SK-N-SH treated with all-trans-retinoic acid at 6 μM for 48 hours (cell line): Measurements from ENCODE around the gene CTNNBL1.
"Not testable (repeated sequence)": the region's sequence is repeated elsewhere in the genome, so short reads cannot be mapped to it uniquely, and the experiment has no call there.

ENCODE experiments used
- ATAC-seq: fragments of 200-7000 bp; cut with Tn5 transposase; 3 replicates; pipeline ENCODE4 v1.9.1; 2020; ENCODE audit warnings: mild to moderate bottlenecking, moderate library complexity
- ARNTL ChIP-seq: fragments of 450-650 bp; formaldehyde crosslinking; IDR thresholded peaks from 2 replicates; pipeline ENCODE4 v1.5.0; 2020; ENCODE audit warnings: low read depth, mild to moderate bottlenecking, moderate library complexity, borderline replicate concordance
- CSDC2 ChIP-seq: fragments of 250-450 bp; sonication (Bioruptor Pico); IDR thresholded peaks from 2 replicates; pipeline ENCODE4 v1.5.0; 2020; ENCODE audit warnings: mild to moderate bottlenecking, moderate library complexity
- ESRRG ChIP-seq: fragments of 250-450 bp; sonication (Bioruptor Pico); IDR thresholded peaks from 2 replicates; pipeline ENCODE4 v1.6.1; 2021; ENCODE audit warnings: mild to moderate bottlenecking
- ISL1 ChIP-seq: fragments of 250-450 bp; sonication (Bioruptor Pico); IDR thresholded peaks from 2 replicates; pipeline ENCODE4 v2.1.2; 2022; ENCODE audit warnings: mild to moderate bottlenecking, moderate library complexity
- OSR1 ChIP-seq: fragments of 250-450 bp; sonication (Bioruptor Pico); IDR thresholded peaks from 2 replicates; pipeline ENCODE4 v1.8.0; 2022; ENCODE audit warnings: moderate library complexity, mild to moderate bottlenecking, inconsistent platforms
- PPARA ChIP-seq: fragments of 250-450 bp; sonication (Bioruptor Pico); IDR thresholded peaks from 2 replicates; pipeline ENCODE4 v1.5.0; 2020; ENCODE audit warnings: mild to moderate bottlenecking, borderline replicate concordance
- RARB ChIP-seq: fragments of 250-450 bp; sonication (Bioruptor Pico); IDR thresholded peaks from 2 replicates; pipeline ENCODE4 v1.8.0; 2021; ENCODE audit warnings: mild to moderate bottlenecking, moderate library complexity
- SNAI2 ChIP-seq: fragments of 250-450 bp; sonication (Bioruptor Pico); IDR thresholded peaks from 2 replicates; pipeline ENCODE4 v1.5.0; 2020; ENCODE audit warnings: mild to moderate bottlenecking, moderate library complexity
- TCF4 ChIP-seq: fragments of 250-450 bp; sonication (Bioruptor Pico); IDR thresholded peaks from 2 replicates; pipeline ENCODE4 v1.8.0; 2021; ENCODE audit warnings: mild to moderate bottlenecking, moderate library complexity, borderline replicate concordance
- TOX ChIP-seq: fragments of 250-450 bp; sonication (Bioruptor Pico); IDR thresholded peaks from 2 replicates; pipeline ENCODE4 v1.8.0; 2021; ENCODE audit warnings: mild to moderate bottlenecking, moderate library complexity, borderline replicate concordance
- ZC3H10 ChIP-seq: fragments of 250-450 bp; sonication (Bioruptor Pico); IDR thresholded peaks from 2 replicates; pipeline ENCODE4 v1.5.1; 2021; ENCODE audit warnings: mild to moderate bottlenecking, moderate library complexity
- ZFP3 ChIP-seq: fragments of 250-450 bp; sonication (Bioruptor Pico); IDR thresholded peaks from 2 replicates; pipeline ENCODE4 v1.5.0; 2020; ENCODE audit warnings: mild to moderate bottlenecking, moderate library complexity
- ZFP30 ChIP-seq: fragments of 450-650 bp; formaldehyde crosslinking; IDR thresholded peaks from 2 replicates; pipeline ENCODE4 v1.5.0; 2022; ENCODE audit warnings: mild to moderate bottlenecking, moderate library complexity
- ZNF565 ChIP-seq: fragments of 450-650 bp; formaldehyde crosslinking; conservative IDR thresholded peaks from 2 replicates; pipeline ENCODE4 v1.5.0; 2020; ENCODE audit warnings: low read depth, mild to moderate bottlenecking, moderate library complexity
- ZNF70 ChIP-seq: fragments of 450-650 bp; formaldehyde crosslinking; IDR thresholded peaks from 2 replicates; pipeline ENCODE4 v1.5.0; 2020; ENCODE audit warnings: mild to moderate bottlenecking, moderate library complexity
- ZNF8 ChIP-seq: fragments of 450-650 bp; formaldehyde crosslinking; IDR thresholded peaks from 2 replicates; pipeline ENCODE4 v1.5.0; 2020; ENCODE audit warnings: mild to moderate bottlenecking, moderate library complexity
- TF ChIP-seq, protein P1 (sequence below): fragments of 250-450 bp; sonication (Bioruptor Pico); IDR thresholded peaks from 2 replicates; pipeline ENCODE4 v1.5.0; 2020; ENCODE audit warnings: mild to moderate bottlenecking, moderate library complexity
- TF ChIP-seq, protein P2 (sequence below): fragments of 250-450 bp; sonication (Bioruptor Pico); IDR thresholded peaks from 2 replicates; pipeline ENCODE4 v1.8.0; 2020; ENCODE audit warnings: mild to moderate bottlenecking, moderate library complexity, borderline replicate concordance
- TF ChIP-seq, protein P3 (sequence below): fragments of 250-450 bp; sonication (Bioruptor Pico); IDR thresholded peaks from 2 replicates; pipeline ENCODE4 v1.8.0; 2021; ENCODE audit warnings: low read depth, mild to moderate bottlenecking, moderate library complexity, borderline replicate concordance

Gene CTNNBL1

DNA sequence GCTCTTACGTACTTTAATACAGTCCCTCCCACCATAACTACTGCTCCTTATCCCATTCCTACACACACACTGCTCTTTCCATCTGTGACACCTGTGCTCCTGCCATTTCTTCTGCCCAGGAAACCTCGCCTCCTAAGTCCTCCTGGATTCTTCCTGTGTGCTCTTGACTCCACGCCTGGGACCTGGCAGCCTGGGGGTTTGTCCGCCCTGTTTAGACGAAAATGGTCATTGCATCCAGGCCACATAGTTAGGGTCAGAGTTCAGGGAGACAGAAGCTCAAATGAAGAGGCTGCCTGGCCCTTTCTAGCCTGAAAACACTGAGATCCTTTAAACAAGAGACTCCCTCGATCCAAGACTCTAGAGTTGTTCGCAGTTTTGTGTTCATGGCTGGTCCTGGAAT lies 17.4 kb upstream of the CTNNBL1 start (continued):
- TF ChIP-seq, protein P1, sequence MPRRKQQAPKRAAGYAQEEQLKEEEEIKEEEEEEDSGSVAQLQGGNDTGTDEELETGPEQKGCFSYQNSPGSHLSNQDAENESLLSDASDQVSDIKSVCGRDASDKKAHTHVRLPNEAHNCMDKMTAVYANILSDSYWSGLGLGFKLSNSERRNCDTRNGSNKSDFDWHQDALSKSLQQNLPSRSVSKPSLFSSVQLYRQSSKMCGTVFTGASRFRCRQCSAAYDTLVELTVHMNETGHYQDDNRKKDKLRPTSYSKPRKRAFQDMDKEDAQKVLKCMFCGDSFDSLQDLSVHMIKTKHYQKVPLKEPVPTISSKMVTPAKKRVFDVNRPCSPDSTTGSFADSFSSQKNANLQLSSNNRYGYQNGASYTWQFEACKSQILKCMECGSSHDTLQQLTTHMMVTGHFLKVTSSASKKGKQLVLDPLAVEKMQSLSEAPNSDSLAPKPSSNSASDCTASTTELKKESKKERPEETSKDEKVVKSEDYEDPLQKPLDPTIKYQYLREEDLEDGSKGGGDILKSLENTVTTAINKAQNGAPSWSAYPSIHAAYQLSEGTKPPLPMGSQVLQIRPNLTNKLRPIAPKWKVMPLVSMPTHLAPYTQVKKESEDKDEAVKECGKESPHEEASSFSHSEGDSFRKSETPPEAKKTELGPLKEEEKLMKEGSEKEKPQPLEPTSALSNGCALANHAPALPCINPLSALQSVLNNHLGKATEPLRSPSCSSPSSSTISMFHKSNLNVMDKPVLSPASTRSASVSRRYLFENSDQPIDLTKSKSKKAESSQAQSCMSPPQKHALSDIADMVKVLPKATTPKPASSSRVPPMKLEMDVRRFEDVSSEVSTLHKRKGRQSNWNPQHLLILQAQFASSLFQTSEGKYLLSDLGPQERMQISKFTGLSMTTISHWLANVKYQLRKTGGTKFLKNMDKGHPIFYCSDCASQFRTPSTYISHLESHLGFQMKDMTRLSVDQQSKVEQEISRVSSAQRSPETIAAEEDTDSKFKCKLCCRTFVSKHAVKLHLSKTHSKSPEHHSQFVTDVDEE (CRISPR knock-in tag) = no peak
- no peak for TF ChIP-seq ZC3H10
- TF ChIP-seq ARNTL = no peak
- TF ChIP-seq ZNF70 = no peak
- TF ChIP-seq ZNF565 = no peak
- TF ChIP-seq ZNF8 = no peak
- no peak for TF ChIP-seq SNAI2 (CRISPR knock-in tag)

DNA sequence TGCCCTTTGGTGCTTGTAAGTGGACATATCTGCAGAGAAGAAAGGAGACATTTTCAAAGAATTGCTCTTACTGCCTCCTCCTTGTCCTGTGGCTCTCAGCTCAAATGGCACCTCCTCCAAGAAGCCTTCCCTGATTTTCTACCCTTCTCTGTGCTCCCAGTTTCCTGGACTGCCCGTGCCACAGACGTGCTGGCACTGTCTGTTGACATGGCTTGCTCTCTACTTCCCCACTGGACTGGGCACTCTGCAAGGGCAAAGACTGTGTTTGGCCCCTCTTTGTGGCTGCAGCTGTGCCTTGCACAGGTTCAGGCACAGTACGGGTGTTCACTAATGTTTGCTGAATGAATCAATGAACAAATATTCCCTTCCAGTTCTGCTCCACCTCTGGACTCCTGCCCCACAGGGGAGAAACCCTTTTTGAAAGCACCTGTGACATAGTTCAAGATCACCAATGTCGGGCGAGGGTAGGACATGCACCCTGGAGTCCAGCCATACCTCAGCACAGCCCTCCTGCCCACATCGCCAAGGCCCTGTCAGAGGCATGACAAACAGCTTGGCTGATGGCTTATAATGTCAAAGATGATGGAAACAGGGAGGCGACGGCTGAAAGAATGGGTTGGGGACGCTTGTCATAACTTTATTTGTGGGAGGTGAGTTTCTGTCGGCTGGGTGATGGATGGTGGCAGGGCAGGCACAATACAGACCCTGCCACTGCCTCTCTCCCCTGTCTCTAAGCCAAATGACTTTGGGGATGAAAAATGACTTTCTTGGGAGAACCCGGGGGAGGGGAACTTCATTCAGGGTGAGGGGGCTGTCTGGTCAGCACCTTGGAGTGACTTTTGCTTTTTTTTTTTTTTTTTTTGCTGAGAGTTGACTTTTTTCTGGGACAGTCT lies 15.6 kb upstream of the CTNNBL1 start:
- no peak for ATAC-seq
- TF ChIP-seq, protein P2, sequence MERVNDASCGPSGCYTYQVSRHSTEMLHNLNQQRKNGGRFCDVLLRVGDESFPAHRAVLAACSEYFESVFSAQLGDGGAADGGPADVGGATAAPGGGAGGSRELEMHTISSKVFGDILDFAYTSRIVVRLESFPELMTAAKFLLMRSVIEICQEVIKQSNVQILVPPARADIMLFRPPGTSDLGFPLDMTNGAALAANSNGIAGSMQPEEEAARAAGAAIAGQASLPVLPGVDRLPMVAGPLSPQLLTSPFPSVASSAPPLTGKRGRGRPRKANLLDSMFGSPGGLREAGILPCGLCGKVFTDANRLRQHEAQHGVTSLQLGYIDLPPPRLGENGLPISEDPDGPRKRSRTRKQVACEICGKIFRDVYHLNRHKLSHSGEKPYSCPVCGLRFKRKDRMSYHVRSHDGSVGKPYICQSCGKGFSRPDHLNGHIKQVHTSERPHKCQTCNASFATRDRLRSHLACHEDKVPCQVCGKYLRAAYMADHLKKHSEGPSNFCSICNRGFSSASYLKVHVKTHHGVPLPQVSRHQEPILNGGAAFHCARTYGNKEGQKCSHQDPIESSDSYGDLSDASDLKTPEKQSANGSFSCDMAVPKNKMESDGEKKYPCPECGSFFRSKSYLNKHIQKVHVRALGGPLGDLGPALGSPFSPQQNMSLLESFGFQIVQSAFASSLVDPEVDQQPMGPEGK (CRISPR knock-in tag) = no peak
- TF ChIP-seq SNAI2 (CRISPR knock-in tag) = no peak
- no peak for TF ChIP-seq RARB (CRISPR knock-in tag)
- TF ChIP-seq, protein P1 (CRISPR knock-in tag) = no peak
- TF ChIP-seq ISL1 (CRISPR knock-in tag) = no peak
- no peak for TF ChIP-seq OSR1 (CRISPR knock-in tag)
- TF ChIP-seq ZNF565 = no peak

DNA sequence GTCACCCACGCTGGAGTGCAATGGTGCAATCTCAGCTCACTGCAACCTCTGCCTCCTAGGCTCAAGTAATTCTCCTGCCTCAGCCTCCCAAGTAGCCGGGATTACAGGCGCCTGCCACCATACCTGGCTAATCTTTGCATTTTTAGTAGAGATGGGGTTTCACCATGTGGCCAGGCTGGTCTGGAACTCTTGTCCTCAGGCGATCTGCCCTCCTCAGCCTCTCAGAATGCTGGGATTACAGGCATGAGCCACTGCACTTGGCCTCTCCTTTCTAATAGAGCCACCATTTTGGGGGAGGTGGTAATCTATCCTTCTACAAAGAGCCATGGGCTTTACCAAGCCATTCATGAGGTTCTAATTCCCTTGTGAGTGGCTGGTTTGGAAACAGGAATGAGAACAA lies 14.1 kb upstream of the CTNNBL1 start:
- ATAC-seq = not testable (repeated sequence)

DNA sequence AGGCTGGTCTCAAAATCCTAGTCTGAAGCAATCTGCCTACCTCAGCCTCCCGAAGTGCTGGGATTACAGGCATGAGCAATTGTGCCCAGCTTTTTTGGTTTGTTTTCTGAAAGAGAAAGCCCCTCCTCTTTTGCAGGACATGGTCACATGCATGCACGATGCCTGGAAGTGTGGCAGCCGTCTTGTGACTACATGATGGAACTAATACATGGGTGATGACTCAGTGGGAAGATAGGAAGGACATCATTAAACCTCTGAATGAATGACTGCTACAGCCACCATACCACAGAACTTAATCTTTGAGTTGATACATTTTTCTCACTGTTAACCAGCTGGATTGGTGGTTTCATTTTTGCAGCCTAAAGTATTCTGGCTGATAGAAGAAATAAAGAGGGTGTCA lies 13.4 kb upstream of the CTNNBL1 start:
- TF ChIP-seq, protein P2 (CRISPR knock-in tag) = no peak
- TF ChIP-seq, protein P3, sequence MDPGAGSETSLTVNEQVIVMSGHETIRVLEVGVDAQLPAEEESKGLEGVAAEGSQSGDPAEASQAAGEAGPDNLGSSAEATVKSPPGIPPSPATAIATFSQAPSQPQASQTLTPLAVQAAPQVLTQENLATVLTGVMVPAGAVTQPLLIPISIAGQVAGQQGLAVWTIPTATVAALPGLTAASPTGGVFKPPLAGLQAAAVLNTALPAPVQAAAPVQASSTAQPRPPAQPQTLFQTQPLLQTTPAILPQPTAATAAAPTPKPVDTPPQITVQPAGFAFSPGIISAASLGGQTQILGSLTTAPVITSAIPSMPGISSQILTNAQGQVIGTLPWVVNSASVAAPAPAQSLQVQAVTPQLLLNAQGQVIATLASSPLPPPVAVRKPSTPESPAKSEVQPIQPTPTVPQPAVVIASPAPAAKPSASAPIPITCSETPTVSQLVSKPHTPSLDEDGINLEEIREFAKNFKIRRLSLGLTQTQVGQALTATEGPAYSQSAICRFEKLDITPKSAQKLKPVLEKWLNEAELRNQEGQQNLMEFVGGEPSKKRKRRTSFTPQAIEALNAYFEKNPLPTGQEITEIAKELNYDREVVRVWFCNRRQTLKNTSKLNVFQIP (CRISPR knock-in tag) = no peak
- no peak for TF ChIP-seq TOX (CRISPR knock-in tag)
- no peak for TF ChIP-seq ZNF70
- no peak for TF ChIP-seq TCF4 (CRISPR knock-in tag)
- no peak for TF ChIP-seq PPARA (CRISPR knock-in tag)
- TF ChIP-seq CSDC2 (CRISPR knock-in tag) = no peak
- TF ChIP-seq ESRRG (CRISPR knock-in tag) = no peak
- TF ChIP-seq ZNF565 = no peak
- no peak for TF ChIP-seq ZFP30
- TF ChIP-seq, protein P1 (CRISPR knock-in tag) = no peak
- no peak for TF ChIP-seq ZFP3 (CRISPR knock-in tag)
- TF ChIP-seq, all 23 proteins: peak for 0

More for the DNA sequence above, 13.4 kb upstream of the CTNNBL1 start:
- ATAC-seq = no peak
